Retinal pigment epithelial cell (primary cell): ENCODE data around the gene RBKS.
A peak's percentile ranks its signal among the peaks of the same experiment; 100 is the strongest.

ENCODE experiments used
- DNase-seq: peaks from one replicate; pipeline ENCODE4 v3.0.0-alpha.2; 2010; ENCODE audit warnings: low read depth
- H3K4me3 ChIP-seq: 2 replicates; pipeline ENCODE4 v1.5.1; 2011; ENCODE audit warnings: mild to moderate bottlenecking, low read length, control low read depth, moderate library complexity
- TF ChIP-seq, protein P1 (sequence below): conservative IDR thresholded peaks from 2 replicates; pipeline ENCODE4 v1.5.1; 2011; ENCODE audit warnings: low read depth, low read length, control low read depth, inconsistent platforms

RBKS gene

GRCh38 chr2:27893006-27893405 lies 2.8 kb upstream of the RBKS start:
- H3K4me3 ChIP-seq: no peak overlapping the region
- TF ChIP-seq, protein P1, sequence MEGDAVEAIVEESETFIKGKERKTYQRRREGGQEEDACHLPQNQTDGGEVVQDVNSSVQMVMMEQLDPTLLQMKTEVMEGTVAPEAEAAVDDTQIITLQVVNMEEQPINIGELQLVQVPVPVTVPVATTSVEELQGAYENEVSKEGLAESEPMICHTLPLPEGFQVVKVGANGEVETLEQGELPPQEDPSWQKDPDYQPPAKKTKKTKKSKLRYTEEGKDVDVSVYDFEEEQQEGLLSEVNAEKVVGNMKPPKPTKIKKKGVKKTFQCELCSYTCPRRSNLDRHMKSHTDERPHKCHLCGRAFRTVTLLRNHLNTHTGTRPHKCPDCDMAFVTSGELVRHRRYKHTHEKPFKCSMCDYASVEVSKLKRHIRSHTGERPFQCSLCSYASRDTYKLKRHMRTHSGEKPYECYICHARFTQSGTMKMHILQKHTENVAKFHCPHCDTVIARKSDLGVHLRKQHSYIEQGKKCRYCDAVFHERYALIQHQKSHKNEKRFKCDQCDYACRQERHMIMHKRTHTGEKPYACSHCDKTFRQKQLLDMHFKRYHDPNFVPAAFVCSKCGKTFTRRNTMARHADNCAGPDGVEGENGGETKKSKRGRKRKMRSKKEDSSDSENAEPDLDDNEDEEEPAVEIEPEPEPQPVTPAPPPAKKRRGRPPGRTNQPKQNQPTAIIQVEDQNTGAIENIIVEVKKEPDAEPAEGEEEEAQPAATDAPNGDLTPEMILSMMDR: no peak

GRCh38 chr2:27891673-27892105 lies 1.5 kb upstream of the RBKS start:
- no peak for DNase-seq
- H3K4me3 ChIP-seq: no peak overlapping the region
- TF ChIP-seq, protein P1: no peak

More at GRCh38 chr2:27893006-27893405, 2.8 kb upstream of the RBKS start:
- DNase-seq: no peak

DNA sequence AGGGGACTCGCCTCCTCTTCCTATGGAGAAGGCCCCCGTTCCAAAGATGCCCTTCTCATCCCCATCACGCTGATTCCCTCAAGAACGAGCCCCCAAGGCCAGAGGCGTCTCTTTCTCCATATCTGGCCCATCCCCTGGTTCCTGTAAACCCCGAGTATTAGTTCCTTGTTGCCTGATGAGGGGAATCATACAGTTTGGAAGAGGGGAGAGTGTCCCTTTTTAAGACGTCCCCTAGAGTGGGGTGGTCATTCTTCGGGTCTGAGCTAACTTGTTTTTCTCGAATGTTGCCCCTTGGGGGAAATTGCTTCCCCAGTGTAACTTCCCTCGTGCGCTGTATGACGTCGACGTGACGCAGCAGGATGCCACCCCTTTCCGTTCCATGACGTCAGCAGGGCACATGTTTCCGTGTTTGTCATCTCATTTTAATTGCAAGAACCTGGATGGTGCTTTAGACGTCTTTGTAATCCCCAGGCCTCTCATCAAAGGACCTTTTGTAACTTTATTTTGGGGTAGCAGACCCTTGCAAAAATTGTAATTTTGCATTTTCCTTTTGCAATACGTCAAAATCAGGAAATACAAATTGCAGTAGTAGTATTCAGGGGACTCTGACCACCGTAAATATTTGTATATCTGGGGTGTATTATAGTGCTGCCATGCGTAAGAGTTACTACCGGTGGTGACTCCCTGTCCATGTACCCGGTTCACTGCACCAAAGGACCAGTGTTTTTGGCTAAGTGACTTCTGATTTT lies 911 bp upstream of the RBKS start:
- TF ChIP-seq, protein P1: no peak

DNA sequence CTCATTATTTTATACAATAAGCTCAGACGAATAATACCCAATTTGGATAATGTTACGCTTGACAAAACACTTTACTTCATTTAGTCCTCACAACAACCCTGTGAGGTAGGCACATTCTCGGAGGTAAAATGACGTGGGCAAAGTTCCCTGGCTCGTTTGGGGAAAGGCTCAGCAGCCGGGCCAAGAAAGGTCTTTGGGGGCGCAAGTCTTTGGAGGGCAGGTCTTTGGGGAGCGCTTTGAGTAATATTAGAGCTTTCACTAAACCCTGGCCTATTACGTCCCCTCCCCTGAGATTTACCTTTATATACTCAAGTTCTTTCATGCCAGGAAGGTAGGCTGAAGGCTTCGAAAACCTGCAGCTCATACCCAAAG lies 427 bp downstream of the RBKS start:
- peak overlapping the region; percentile 81 for H3K4me3 ChIP-seq
- TF ChIP-seq, protein P1: no peak
- no peak for DNase-seq

More for the DNA sequence above, 911 bp upstream of the RBKS start:
- peak overlapping the region; percentile 81 for H3K4me3 ChIP-seq
- DNase-seq: peak; percentile 43

DNA sequence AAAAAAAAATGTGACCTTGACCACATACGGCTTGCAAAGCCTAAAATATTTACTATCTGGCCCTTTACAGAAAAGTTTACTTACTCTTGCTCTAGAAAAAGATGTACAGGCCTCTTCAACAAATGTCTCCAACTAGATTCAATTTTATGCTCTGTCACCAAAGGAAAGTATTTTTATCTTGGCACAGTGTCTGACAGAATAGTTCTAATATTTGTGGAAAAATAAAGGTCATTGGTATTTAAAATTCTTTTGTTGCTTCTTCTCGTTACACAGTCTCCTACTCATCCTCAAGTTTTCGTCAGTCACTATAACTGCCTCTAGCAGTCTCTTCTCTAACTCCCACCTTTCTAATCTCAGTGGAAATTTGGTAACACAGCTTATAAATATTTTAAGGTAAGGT lies 1.4 kb downstream of the RBKS start:
- no peak for DNase-seq

GRCh38 chr2:27887830-27888229 lies 2.4 kb downstream of the RBKS start:
- TF ChIP-seq, protein P1: no peak
- DNase-seq: no peak
- no peak overlapping the region for H3K4me3 ChIP-seq

More for the DNA sequence above, 1.4 kb downstream of the RBKS start:
- H3K4me3 ChIP-seq: no peak overlapping the region
- TF ChIP-seq, protein P1: no peak

- no peak overlapping the region for H3K4me3 ChIP-seq
- TF ChIP-seq, protein P1: no peak
- no peak for DNase-seq
Measured at GRCh38 chr2:27887111-27887510, 3.1 kb downstream of the RBKS start.
